K562 treated with DMSO at 1 percent for 12 hours (cell line): ENCODE measurements around the gene C1orf141. TPM values are rescaled to one million over a fixed set of nuclear protein-coding genes. Genes with fewer than 3 reads are reported as not detected.

Source experiments
- total RNA-seq: library from RNA; unstranded; fragments of 300-600 nt; gene quantifications from 2 replicates; pipeline ENCODE4 v1.2.3, GENCODE V29; 2022; ENCODE audit not compliant: insufficient read depth

Gene C1orf141
- total RNA-seq = not detected in 2 replicates

DNA sequence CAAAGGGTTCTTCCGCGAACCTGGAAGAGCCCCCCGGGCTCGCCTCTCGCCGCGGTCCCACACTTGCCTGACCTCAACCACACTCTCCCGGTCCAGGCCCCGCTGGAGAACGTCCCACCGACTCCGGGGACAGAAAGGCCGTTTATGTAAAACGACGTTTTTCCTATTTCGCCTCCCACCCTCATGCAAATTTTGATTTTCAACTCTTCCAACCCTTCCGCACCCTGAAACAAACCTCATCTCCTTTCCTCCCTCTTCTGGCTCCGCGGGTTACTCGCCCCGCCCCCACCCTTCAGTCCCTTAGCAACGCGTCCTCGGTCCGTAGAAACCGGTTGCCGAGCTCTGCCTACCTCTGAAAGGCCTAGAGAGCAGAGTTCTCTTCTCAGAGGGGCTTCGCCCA is at the start of gene C1orf141:
TSS of gene C1orf141 (minus strand) at position 276 of the 400 bp plus-strand sequence. CDS start 7,730 bp downstream, outside the sequence.

GRCh38 chr1:67166196-67166595 is 31.4 kb upstream of the C1orf141 start, which contains the start of gene IL23R:
Gene IL23R (plus strand): TSS chr1:67166454. CDS start chr1:67168121, 1,667 bp downstream.

GRCh38 chr1:67053785-67054772 is 80.7 kb downstream of the C1orf141 start, which contains the start of gene SLC35D1:
Gene SLC35D1 (minus strand): TSS chr1:67054148. CDS start chr1:67054013, 135 bp downstream.

Other genes starting within 250 kb of the C1orf141 start
- gene DNAI4, start 210.1 kb downstream of the C1orf141 start, total RNA-seq = 0.32 and 1.0 TPM in 2 replicates
- gene MIER1, start 210.0 kb downstream of the C1orf141 start, total RNA-seq = 5.2 and 16.7 TPM in 2 replicates
- 1.4 and 7.0 TPM in 2 replicates for gene SLC35D1, start 80.8 kb downstream of the C1orf141 start, total RNA-seq
- gene IL23R, start 31.5 kb upstream of the C1orf141 start, total RNA-seq = 7.2 and 22.0 TPM in 2 replicates
- 1.2 and 4.0 TPM in 2 replicates for gene IL12RB2, start 172.9 kb upstream of the C1orf141 start, total RNA-seq